NCI-H748 (cell line): Measurements from ENCODE around the gene CFAP92.
"Not testable (repeated sequence)": the region's sequence is repeated elsewhere in the genome, so short reads cannot be mapped to it uniquely, and the experiment has no call there.

Experiments used
- DNase-seq: peaks from one replicate; lab custom pipeline; 2025; ENCODE audit not compliant: unreplicated experiment; lab: John Stamatoyannopoulos, UW

CFAP92 gene

DNA sequence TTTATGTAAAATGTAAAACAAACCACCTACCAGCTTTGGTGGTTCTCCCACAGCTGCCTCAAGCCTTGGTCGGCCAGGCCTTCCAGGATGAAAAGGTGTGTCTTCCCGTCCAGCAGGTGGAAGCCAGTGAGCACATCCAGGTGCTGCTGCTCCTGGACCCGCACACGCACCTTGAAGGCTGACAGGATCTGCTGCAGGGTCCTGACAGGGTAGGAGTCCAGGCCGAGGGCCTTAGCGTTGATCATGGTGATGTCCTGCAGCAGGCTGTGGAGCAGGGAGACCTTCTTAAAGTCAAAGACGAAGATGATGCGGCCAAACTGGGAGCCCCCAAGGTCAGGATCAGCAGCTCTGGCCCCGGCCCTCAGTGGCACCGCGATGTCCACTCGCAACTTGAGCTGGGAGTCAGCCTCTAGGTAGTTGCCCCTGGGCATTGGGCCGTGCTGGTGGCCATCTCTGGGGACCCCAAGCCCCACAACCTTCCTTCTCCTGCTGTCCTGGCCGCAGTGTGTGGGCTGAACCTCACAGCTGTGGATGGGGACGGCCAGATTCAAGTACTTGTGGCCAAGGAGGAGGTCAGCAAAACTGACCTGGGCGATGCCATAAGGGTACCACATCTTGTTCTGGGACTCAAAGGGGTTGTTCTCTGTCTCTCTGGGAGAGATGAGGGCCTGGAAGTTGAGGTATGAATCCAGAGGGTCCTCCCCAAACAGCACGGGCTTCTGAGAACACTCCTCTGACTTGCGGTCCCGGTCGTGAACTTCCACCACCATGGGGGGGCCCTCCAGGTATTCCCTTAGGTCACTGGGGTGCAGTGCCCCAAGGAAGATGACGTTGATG is 48.6 kb downstream of the CFAP92 start:
- DNase-seq: no peak

GRCh38 chr3:128942161-128942952 is 51.5 kb downstream of the CFAP92 start:
- no peak for DNase-seq

DNA sequence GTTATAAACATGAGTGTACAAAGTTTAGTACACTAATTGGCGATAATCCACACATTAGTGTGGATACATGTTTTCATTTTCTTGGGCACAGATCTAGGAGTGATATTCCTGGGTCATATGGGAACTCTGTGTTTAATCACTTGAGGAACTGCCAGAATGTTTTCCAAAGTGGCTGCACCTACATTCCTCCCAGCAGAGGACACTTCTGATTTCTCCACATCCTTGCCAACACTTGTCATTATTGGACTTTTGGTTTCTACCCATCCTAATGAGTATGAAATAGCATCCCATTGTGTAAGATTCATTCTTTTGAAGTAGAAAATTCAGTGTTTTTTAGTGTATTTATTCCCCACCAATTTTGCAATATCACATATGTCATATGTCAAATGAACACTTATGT is 53.6 kb downstream of the CFAP92 start:
- DNase-seq: no peak

DNA sequence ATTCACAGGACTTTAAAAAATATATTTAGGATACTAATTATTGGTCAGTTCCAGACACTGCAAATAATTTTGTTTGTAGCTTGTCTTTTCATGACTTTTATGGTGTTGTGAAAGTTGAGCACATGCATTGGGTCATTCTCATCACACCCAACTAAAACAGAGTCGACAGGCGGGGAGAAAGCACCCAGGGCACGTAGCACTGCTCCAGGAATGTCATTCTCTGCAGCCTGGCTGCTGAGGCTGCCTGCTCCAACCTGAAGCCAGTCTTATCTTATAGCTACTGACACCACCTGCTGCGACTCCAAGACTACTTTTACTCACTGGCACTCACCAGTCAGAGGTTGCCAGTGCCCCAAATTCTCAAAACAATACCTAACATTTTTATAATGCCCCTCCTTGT is 57.5 kb downstream of the CFAP92 start:
- DNase-seq: no peak

DNA sequence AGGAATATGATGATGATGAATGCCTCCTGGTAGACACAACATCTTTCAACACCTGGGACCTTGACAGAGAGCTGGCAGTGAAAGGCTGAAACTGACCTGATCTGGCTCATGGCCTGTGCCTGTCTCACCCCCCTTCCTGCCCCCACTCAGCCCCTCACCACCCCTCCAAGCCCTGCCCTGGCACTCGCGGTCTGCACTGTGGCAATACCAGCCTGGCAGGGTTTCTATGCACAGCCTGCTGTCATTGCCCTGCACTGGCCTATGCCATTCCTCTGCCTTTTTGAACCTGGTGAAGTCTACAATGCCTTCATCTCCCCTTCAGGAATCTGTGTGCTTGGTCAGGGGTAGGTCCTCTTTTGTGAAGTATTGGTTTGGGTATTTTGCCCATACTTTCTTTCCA is 58.0 kb downstream of the CFAP92 start:
- no peak for DNase-seq

GRCh38 chr3:128933922-128934253 is 60.0 kb downstream of the CFAP92 start:
- DNase-seq: no peak

DNA sequence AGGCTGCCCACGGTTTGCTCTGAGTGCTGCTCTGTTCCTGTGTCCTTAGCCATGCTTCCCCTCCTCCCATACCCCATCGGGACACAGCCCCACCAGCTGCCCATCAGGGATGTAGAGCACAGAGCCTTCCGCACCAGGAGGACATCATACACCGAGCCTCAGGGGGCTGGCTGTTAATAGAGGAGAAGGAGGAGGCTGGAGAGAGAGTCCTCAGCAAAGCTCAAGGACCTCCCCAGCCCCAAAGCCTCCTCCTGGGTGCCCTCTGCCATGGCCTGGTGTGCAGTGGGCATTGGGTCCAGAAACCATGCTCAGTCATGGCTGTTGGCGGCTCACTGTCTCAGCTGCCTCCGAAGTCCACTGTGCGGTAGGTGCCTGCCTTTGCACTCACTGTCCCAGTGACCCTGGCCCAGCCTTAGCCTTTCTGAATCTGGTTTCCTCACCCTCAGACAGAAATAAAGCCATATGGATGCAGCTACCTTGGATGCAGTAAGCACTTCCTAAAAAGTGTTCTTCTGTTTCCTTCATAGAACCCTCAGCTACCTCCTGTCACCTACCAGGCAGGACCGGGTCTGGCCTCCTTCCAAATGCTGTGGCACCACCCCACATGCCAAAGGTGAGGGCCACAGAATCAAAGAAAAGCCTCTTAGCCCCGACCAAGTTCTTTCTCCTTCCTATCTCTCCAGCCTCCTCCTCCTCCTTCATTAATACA is 60.5 kb downstream of the CFAP92 start:
- DNase-seq: no peak

- no peak for DNase-seq
Measured at GRCh38 chr3:128932516-128933212, 61.2 kb downstream of the CFAP92 start.

DNA sequence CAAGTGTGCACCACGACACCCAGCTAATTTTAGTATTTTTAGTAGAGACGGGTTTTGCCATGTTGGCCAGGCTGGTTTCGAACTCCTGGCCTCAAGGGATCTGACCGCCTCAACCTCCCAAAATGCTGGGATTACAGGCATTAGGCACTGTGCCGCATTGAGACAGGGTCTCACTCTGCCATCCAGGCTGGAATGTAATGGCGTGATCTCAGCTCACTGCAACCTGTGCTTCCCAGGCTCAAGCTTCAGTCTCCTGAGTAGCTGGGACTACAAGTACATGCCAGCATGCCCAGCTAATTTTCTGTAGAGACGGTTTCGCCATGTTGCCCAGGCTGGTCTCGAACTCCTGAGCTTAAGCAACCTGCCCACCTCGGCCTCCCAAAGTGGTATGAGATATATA is 62.8 kb downstream of the CFAP92 start:
- DNase-seq: no peak

DNA sequence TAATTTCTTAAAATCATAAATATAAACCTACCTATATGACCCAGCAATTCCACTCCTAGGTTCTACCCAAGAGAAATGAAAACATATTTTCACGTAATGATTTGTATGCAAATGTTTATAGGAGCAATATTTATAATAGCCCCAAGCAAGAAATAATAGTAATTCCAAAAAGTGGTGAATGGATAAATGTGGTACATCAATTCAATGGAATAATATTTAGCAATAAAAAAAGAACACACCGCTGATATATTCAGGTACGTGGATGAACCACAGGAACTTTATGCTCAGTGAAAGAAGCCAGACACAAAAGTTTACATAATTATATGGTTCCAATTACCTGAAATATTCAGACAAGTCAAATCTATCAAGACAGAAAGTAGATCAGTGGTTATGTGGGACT is 64.5 kb downstream of the CFAP92 start:
- no peak for DNase-seq

DNA sequence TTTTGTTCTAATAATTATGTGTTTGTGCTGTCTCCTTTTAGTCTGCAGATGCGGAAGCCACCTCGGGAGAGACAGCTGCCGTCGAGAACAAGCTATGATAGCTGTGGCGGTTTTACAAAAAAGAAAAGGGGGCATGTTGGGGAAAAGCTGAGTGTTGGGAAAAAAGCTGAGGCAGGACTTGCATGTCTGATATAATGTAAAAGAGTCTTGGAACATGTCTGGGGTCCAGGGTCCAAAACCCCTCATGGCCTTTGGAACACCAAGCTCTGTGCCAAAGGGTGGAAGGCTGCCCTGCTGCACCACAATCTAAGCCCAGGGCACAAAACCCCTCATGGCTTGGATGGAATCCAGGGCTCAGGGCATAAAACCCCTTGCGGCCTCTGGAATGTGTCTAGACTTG is 69.9 kb downstream of the CFAP92 start:
- DNase-seq: not testable (repeated sequence)

- no peak for DNase-seq
Measured at GRCh38 chr3:128923576-128923975, 70.3 kb downstream of the CFAP92 start.

- no peak for DNase-seq
Measured at GRCh38 chr3:128922804-128923459, 70.9 kb downstream of the CFAP92 start.

DNA sequence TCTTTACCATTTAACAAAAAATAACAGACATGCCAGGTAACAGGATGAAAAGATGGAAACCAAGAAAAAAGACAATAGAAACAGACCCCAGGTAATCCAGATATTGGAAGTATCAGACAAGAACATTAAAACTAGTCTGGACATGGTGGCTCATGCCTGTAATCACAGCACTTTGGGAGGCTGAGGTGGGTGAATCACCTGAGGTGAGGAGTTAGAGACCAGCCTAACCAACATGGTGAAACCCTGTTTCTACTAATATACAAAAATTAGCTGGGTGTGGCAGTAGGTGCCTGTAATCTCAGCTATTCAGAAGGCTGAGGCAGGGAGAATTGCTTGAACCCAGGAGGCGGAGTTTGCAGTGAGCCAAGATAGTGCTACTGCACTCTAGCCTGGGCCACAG is 73.9 kb downstream of the CFAP92 start:
- no peak for DNase-seq

DNA sequence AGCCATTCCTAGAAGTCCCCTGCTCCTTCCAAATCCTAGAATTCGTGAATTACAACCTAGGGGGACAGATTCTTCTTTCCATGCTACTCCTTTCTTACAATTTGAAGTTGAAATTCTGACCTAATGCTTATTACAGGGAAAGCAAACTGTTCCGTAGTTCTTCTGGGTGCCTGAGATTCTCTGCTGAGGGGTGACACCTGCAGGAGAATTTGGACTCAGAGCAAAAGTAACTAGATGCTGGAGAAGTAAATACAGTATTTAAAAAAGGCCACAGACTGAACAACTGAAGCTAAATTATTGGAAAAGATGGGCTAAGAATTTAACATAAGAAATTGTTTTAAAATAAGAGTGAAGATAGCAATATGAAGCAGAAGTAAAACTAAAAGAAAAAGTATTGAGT is 76.6 kb downstream of the CFAP92 start:
- DNase-seq: no peak

- no peak for DNase-seq
Measured at GRCh38 chr3:128914966-128915645, 78.8 kb downstream of the CFAP92 start.

DNA sequence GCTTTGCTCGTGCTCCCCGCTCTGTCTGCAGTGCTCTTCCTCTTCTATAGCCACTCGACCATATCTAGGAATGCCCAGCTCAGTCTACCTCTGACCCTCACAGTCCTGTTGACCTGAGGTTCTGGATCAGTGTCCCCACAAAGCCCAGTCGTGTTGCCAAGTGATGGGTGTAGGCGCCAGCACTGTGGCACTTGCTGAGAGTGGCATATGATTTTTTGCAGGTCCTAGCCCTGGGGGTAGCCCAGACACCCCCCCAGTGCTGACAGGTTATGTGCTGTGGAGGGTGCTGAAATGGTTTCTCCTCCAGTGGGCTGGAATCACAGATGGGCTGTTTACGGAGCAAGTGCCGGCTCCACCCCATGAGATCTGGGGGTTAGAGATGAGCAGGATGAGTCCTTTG is 82.0 kb downstream of the CFAP92 start:
- DNase-seq: no peak

DNA sequence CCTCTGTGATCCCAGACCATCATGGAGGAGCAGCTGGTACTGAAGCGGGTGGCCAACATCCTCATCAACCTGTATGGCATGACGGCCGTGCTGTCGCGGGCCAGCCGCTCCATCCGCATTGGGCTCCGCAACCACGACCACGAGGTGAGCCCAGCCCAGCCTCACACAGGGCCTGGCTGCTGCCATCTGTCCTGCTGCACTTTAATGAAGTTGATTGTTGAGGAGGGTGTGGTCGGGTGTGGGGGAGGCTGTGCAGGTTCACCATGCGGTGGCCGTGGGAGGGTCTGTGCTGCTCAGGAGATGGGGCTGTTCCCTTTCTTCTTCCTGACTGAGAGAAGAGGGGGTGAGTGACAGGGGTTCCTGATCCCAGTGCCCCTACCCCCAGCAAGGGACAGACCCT is 83.9 kb downstream of the CFAP92 start:
- no peak for DNase-seq

DNA sequence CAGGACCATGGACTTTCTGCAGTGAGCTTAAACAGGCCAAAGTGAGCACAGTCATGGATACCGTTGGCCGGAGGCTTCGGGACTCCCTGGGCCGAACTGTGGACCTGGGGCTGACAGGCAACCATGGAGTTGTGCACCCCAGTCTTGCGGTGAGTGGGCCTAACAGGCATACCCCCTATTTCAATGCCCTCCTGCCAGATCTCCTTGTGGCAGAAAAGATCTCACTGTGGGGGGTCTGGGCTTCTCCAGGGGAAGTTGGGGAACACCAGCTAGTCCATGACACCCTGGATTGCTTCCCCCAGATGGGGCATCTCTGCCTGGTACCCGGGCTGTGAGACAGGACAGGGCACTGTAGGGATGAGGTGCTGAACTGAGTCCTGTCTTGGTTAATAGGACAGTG is 84.9 kb downstream of the CFAP92 start:
- no peak for DNase-seq
